GM18511 (cell line): ENCODE results near the gene BNIP3.
"Not testable (repeated sequence)": the region's sequence is repeated elsewhere in the genome, so short reads cannot be mapped to it uniquely, and the experiment has no call there.

Experiments used
- ATAC-seq: cut with Tn5 transposase; IDR thresholded peaks from one replicate; pipeline ENCODE4 v1.9.1; 2021; ENCODE audit warnings: mild to moderate bottlenecking, moderate library complexity; ENCODE audit not compliant: unreplicated experiment

The BNIP3 gene

GRCh38 chr10:131955591-131956340, 26.0 kb downstream of the BNIP3 start:
- no peak for ATAC-seq

GRCh38 chr10:131954356-131954965, 27.3 kb downstream of the BNIP3 start:
- no peak for ATAC-seq

- not testable (repeated sequence) for ATAC-seq
These were observed 31.8 kb downstream of the BNIP3 start for GRCh38 chr10:131949908-131950307.

GRCh38 chr10:131949041-131949862, 32.5 kb downstream of the BNIP3 start:
- no peak for ATAC-seq

- no peak for ATAC-seq
These were observed 33.2 kb downstream of the BNIP3 start for GRCh38 chr10:131948501-131948900.

- no peak for ATAC-seq
These were observed 33.9 kb downstream of the BNIP3 start for GRCh38 chr10:131947631-131948347.

- no peak for ATAC-seq
These were observed 34.8 kb downstream of the BNIP3 start for GRCh38 chr10:131946880-131947279.

GRCh38 chr10:131946321-131946751, 35.4 kb downstream of the BNIP3 start:
- ATAC-seq, result no peak

GRCh38 chr10:131944976-131945695, 36.6 kb downstream of the BNIP3 start:
- no peak for ATAC-seq

GRCh38 chr10:131944412-131944811, 37.3 kb downstream of the BNIP3 start:
- ATAC-seq, result no peak

GRCh38 chr10:131943021-131943814, 38.5 kb downstream of the BNIP3 start:
- no peak for ATAC-seq

- ATAC-seq, result no peak
These were observed 39.3 kb downstream of the BNIP3 start for GRCh38 chr10:131942455-131942854.

GRCh38 chr10:131938681-131939080, 43.0 kb downstream of the BNIP3 start:
- no peak for ATAC-seq

GRCh38 chr10:131937836-131938235, 43.9 kb downstream of the BNIP3 start:
- ATAC-seq, result no peak

GRCh38 chr10:131936736-131937135, 45.0 kb downstream of the BNIP3 start:
- ATAC-seq, result no peak

GRCh38 chr10:131936294-131936693, 45.4 kb downstream of the BNIP3 start:
- ATAC-seq, result no peak

- no peak for ATAC-seq
These were observed 46.5 kb downstream of the BNIP3 start for GRCh38 chr10:131935260-131935659.

GRCh38 chr10:131934769-131935168, 47.0 kb downstream of the BNIP3 start:
- ATAC-seq, result no peak

GRCh38 chr10:131933696-131934086, 48.0 kb downstream of the BNIP3 start:
- no peak for ATAC-seq
